DOHH2 (cell line): Measurements from ENCODE around the gene MLLT10.

Experiments
- H3F3A ChIP-seq: fragments of 200-600 bp; sonication (generic), shearing (Covaris generic); 2 replicates; pipeline ENCODE4 v1.6.0; 2016; ENCODE audit warnings: antibody characterized with exemption, mild to moderate bottlenecking; ENCODE audit not compliant: control insufficient read depth, insufficient read depth
- H3K27ac ChIP-seq: fragments of 200-600 bp; sonication (generic); 2 replicates; pipeline ENCODE4 v1.5.1; 2014; ENCODE audit warnings: low read depth, mild to moderate bottlenecking, low read length, moderate library complexity
- H3K27me3 ChIP-seq: fragments of 200-600 bp; sonication (generic); 2 replicates; pipeline ENCODE4 v1.6.1; 2014; ENCODE audit warnings: mild to moderate bottlenecking, low read length, mixed read lengths; ENCODE audit not compliant: control insufficient read depth
- H3K36me3 ChIP-seq: fragments of 200-600 bp; sonication (generic); 2 replicates; pipeline ENCODE4 v1.6.1; 2014; ENCODE audit warnings: mild to moderate bottlenecking, low read length, moderate library complexity, mixed read lengths; ENCODE audit not compliant: control insufficient read depth
- H3K4me1 ChIP-seq: fragments of 200-600 bp; sonication (generic); 2 replicates; pipeline ENCODE4 v1.6.1; 2014; ENCODE audit warnings: mild to moderate bottlenecking, low read length, mixed read lengths; ENCODE audit not compliant: control insufficient read depth
- H3K4me2 ChIP-seq: fragments of 200-600 bp; sonication (generic); 2 replicates; pipeline ENCODE4 v1.6.0; 2014; ENCODE audit warnings: mild to moderate bottlenecking, low read length, moderate library complexity
- H3K4me3 ChIP-seq: fragments of 200-600 bp; sonication (generic); 2 replicates; pipeline ENCODE4 v1.5.1; 2014; ENCODE audit warnings: mild to moderate bottlenecking, low read length, mixed read lengths
- H3K79me2 ChIP-seq: fragments of 200-600 bp; sonication (generic); 2 replicates; pipeline ENCODE4 v1.6.1; 2014; ENCODE audit warnings: mild to moderate bottlenecking, low read length, mixed read lengths; ENCODE audit not compliant: control insufficient read depth
- H3K9me2 ChIP-seq: fragments of 200-600 bp; sonication (generic); replicated peaks from 2 replicates; pipeline ENCODE4 v1.6.1; 2014; ENCODE audit warnings: mild to moderate bottlenecking, low read length, mixed read lengths; ENCODE audit not compliant: control insufficient read depth
- H3K9me3 ChIP-seq: fragments of 200-600 bp; sonication (generic); 2 replicates; pipeline ENCODE4 v1.6.1; 2014; ENCODE audit warnings: antibody characterized with exemption, low read length, mixed read lengths; ENCODE audit not compliant: control insufficient read depth, insufficient read depth
- H4K20me1 ChIP-seq: fragments of 200-600 bp; sonication (generic); 2 replicates; pipeline ENCODE4 v1.6.0; 2014; ENCODE audit warnings: low read depth, mild to moderate bottlenecking, antibody characterized with exemption, low read length, moderate library complexity; ENCODE audit not compliant: control insufficient read depth, insufficient read depth
- CTCF ChIP-seq: fragments of 200-600 bp; sonication (generic); IDR thresholded peaks from one replicate; pipeline ENCODE4 v1.5.1; 2014; ENCODE audit warnings: antibody characterized with exemption, mild to moderate bottlenecking, low read depth, low read length; ENCODE audit not compliant: poor library complexity, severe bottlenecking
- EZH2phosphoT487 ChIP-seq: fragments of 200-600 bp; sonication (generic); IDR thresholded peaks from 2 replicates; pipeline ENCODE4 v1.6.1; 2017; ENCODE audit warnings: borderline replicate concordance, mild to moderate bottlenecking, antibody characterized with exemption, low read length, moderate library complexity, mixed read lengths

The MLLT10 gene

GRCh38 chr10:21515361-21516241 is 18.4 kb upstream of the MLLT10 start:
- TF ChIP-seq EZH2phosphoT487 (0 out of 2 replicates have a peak, but pooled peaks have one; percentile 3), CTCF (no peak)
- Histone ChIP-seq H3K4me2 (peak overlapping the region; percentile 63; the same call in 1 of the 2 replicates), H3K27me3 (peaks cover 83% of the 10 kb centered on the region), H3K4me3 (no peak overlapping the region), H3K36me3 (no peaks in the 10 kb centered on the region), H3K79me2 (no peaks in the 10 kb centered on the region), H3K4me1 (peaks cover 34% of the 10 kb centered on the region), H3K9me2 (no peaks in the 10 kb centered on the region), H3F3A (no peaks in the 10 kb centered on the region), H3K27ac (no peak overlapping the region), H4K20me1 (peaks cover 2% of the 10 kb centered on the region; the same call in 1 of the 2 replicates), H3K9me3 (no peaks in the 10 kb centered on the region)

- H3K4me2 ChIP-seq, result peak overlapping the region; percentile 99
- H3K9me3 ChIP-seq, result no peaks in the 10 kb centered on the region
- TF ChIP-seq CTCF (no peak), EZH2phosphoT487 (peak; percentile 79)
- H3K27me3 ChIP-seq, result peaks cover 79% of the 10 kb centered on the region
- no peaks in the 10 kb centered on the region for H3K79me2 ChIP-seq
- H3K4me3 ChIP-seq, result peak overlapping the region; percentile 75
- H3K9me2 ChIP-seq, result no peaks in the 10 kb centered on the region
- H3K4me1 ChIP-seq, result peaks cover 34% of the 10 kb centered on the region
- no peaks in the 10 kb centered on the region for H3K36me3 ChIP-seq
- H4K20me1 ChIP-seq, result peaks cover 2% of the 10 kb centered on the region; the same call in 1 of the 2 replicates
- peaks cover 2% of the 10 kb centered on the region; the same call in 1 of the 2 replicates for H3F3A ChIP-seq
- no peak overlapping the region for H3K27ac ChIP-seq
Measured at GRCh38 chr10:21516242-21517131, 17.5 kb upstream of the MLLT10 start.

- Histone ChIP-seq H3K9me3 (no peaks in the 10 kb centered on the region), H3K4me1 (peaks cover 34% of the 10 kb centered on the region), H3K9me2 (no peaks in the 10 kb centered on the region), H3K4me3 (peak overlapping the region; percentile 75), H3K4me2 (peak overlapping the region; percentile 99), H4K20me1 (peaks cover 2% of the 10 kb centered on the region; the same call in 1 of the 2 replicates), H3K27ac (no peak overlapping the region), H3F3A (peaks cover 4% of the 10 kb centered on the region; the same call in 1 of the 2 replicates), H3K79me2 (no peaks in the 10 kb centered on the region), H3K36me3 (no peaks in the 10 kb centered on the region), H3K27me3 (peaks cover 70% of the 10 kb centered on the region)
- TF ChIP-seq EZH2phosphoT487, result peak; percentile 95; the same call in 1 of the 2 replicates
- TF ChIP-seq CTCF, result no peak
Measured at GRCh38 chr10:21517134-21518031, 16.6 kb upstream of the MLLT10 start.
